GM12872 (cell line): ENCODE measurements around the gene GFOD2.

Source experiments
- TF ChIP-seq, protein P1 (sequence below): IDR thresholded peaks from 3 replicates; pipeline ENCODE4 v1.5.1; 2011; ENCODE audit warnings: low read depth, mild to moderate bottlenecking, low read length, moderate library complexity; ENCODE audit not compliant: insufficient read depth

Gene GFOD2

GRCh38 chr16:67746846-67747245, 27.7 kb upstream of the GFOD2 start:
- TF ChIP-seq, protein P1, sequence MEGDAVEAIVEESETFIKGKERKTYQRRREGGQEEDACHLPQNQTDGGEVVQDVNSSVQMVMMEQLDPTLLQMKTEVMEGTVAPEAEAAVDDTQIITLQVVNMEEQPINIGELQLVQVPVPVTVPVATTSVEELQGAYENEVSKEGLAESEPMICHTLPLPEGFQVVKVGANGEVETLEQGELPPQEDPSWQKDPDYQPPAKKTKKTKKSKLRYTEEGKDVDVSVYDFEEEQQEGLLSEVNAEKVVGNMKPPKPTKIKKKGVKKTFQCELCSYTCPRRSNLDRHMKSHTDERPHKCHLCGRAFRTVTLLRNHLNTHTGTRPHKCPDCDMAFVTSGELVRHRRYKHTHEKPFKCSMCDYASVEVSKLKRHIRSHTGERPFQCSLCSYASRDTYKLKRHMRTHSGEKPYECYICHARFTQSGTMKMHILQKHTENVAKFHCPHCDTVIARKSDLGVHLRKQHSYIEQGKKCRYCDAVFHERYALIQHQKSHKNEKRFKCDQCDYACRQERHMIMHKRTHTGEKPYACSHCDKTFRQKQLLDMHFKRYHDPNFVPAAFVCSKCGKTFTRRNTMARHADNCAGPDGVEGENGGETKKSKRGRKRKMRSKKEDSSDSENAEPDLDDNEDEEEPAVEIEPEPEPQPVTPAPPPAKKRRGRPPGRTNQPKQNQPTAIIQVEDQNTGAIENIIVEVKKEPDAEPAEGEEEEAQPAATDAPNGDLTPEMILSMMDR, result no peak

- TF ChIP-seq, protein P1, result no peak
Measured at GRCh38 chr16:67741118-67741517, 22.0 kb upstream of the GFOD2 start.

- TF ChIP-seq, protein P1, result no peak
Measured at GRCh38 chr16:67740391-67740790, 21.3 kb upstream of the GFOD2 start.

DNA sequence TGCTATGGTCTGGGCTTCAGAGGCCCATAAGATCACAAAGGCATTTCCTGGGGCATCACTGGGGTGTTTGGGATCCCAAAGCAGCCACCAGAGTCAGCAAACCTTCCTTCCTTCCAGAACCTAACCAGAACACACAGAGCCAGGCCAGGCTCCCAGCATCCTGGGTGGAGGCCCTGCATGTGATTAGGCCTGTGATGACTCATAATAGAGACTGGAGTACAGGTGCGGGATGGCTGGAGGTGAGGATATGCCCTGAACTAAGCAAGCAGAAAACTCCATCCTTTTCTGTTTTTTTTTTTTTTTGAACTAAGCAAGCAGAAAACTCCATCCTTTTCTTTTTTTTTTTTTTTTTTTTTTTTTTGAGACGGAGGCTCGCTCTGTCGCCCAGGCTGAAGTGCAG, 17.7 kb upstream of the GFOD2 start:
- TF ChIP-seq, protein P1, result no peak

DNA sequence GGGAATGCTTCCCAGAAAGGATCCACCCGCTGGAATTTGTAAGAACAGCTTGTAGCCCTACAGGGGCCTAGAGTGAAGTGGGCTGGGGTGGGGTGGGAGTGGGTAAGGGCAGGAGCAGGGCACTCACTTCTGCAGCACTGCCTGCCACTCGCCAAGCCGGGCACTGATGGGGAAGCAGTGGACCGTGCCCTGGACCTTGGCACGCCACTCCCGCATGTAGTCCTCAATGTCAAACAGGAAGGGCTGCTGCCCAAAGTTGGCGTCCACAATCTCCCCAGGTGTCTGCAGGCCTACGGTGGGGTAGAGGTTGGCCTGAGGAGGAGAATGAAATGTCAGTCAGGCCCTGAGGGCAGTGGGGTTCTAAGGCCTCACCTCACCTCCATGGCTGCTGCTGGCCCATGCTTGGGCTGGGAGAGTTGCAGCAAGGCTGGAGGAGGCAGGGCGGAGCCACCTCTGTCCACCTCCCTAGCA, 15.7 kb upstream of the GFOD2 start:
- TF ChIP-seq, protein P1, result no peak

DNA sequence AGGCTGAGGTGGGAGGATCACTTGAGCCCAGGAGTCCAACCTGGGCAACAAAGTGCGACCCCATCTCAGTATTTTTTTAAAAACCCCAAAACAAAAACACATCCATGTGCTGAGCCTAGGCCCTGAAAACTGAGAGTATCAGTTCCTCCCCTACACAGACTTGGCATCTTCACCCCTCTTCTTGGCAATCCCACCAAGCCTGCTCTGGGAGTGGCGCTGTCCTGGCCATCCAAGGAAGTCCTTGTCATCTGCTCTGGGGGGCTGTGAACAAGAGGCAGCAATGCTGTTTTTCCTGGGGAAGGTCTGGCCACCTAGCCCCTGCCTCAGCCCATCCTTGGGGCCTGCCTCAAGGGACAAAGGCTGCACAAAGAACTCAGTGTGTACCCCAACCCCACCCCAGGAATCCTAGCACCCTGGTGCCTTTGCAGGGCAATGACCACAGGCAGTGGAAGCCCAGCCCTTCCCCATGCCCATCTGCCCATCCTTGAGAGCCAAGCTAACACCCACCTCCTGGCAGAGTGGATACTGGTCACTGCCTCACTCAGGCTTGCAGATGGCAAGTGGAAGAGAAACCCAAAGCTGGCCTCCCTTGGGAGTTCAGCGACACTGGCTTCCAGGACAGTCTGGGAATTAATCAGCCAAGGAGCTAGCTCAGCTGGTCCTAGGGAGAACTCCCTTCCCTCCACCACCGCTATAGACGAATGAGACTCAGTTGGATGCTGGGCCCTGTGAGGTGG, 14.8 kb upstream of the GFOD2 start:
- TF ChIP-seq, protein P1, result no peak

DNA sequence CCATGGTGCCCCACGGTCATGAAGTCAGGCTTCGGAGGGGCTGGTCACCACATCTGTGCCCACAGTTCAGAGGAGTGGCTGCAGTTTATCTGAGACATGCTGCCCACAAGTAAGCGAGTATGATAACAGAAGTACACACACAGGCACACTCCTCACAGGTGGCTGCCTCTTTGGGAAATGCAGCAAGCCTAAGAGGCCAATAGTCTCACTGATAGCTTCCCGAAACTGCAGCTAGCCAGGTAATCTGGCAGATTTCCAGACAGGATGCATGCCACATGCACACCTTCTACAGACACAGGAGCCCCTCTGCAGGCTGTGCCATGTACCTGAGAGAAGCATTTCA, 12.6 kb upstream of the GFOD2 start:
- TF ChIP-seq, protein P1, result no peak
